Smooth muscle cell (in vitro differentiated cells): ENCODE measurements around the gene C3orf52. TPM values are rescaled to one million over a fixed set of nuclear protein-coding genes. Genes with fewer than 3 reads are reported as not detected.

ENCODE experiments used
- DNase-seq: peaks from one replicate; lab custom pipeline; 2025; ENCODE audit not compliant: unreplicated experiment; lab: John Stamatoyannopoulos, UW
- H2AFZ ChIP-seq: fragments of 200-600 bp; sonication (generic); 2 replicates; pipeline ENCODE4 v1.6.0; 2016; ENCODE audit warnings: antibody characterized with exemption, low read depth, mild to moderate bottlenecking
- H3F3A ChIP-seq: fragments of 200-600 bp; sonication (generic); 2 replicates; pipeline ENCODE4 v1.6.0; 2017; ENCODE audit warnings: antibody characterized with exemption, low read depth
- H3K27ac ChIP-seq: fragments of 200-600 bp; sonication (generic); 2 replicates; pipeline ENCODE4 v1.5.1; 2016; ENCODE audit warnings: low read depth, mild to moderate bottlenecking
- H3K27me3 ChIP-seq: fragments of 200-600 bp; sonication (generic); 2 replicates; pipeline ENCODE4 v1.6.1; 2016; ENCODE audit warnings: low read depth, mild to moderate bottlenecking
- H3K36me3 ChIP-seq: fragments of 200-600 bp; sonication (generic); 2 replicates; pipeline ENCODE4 v1.5.1; 2016; ENCODE audit warnings: low read depth
- H3K4me1 ChIP-seq: fragments of 200-600 bp; sonication (generic); 2 replicates; pipeline ENCODE4 v1.5.1; 2016; ENCODE audit warnings: low read depth
- H3K4me2 ChIP-seq: fragments of 200-600 bp; sonication (generic); 2 replicates; pipeline ENCODE4 v1.6.0; 2016; ENCODE audit warnings: mild to moderate bottlenecking
- H3K4me3 ChIP-seq: fragments of 200-600 bp; sonication (generic); 2 replicates; pipeline ENCODE4 v1.5.1; 2016; ENCODE audit warnings: mild to moderate bottlenecking
- H3K79me2 ChIP-seq: fragments of 200-600 bp; sonication (generic); 2 replicates; pipeline ENCODE4 v1.6.0; 2016; ENCODE audit warnings: low read depth, mild to moderate bottlenecking
- H3K9ac ChIP-seq: fragments of 200-600 bp; sonication (generic); 2 replicates; pipeline ENCODE4 v1.6.0; 2016; ENCODE audit warnings: low read depth
- H3K9me3 ChIP-seq: fragments of 200-600 bp; sonication (generic); replicated peaks from 2 replicates; pipeline ENCODE4 v1.5.1; 2016; ENCODE audit warnings: low read depth
- H4K20me1 ChIP-seq: fragments of 200-600 bp; sonication (generic); 2 replicates; pipeline ENCODE4 v1.6.0; 2016; ENCODE audit warnings: low read depth
- WGBS: methylation state at CpG from one replicate; pipeline ENCODE4 v1.1.7; 2016; ENCODE audit warnings: low lambda C conversion rate; 5-methylcytosine and 5-hydroxymethylcytosine counted together
- polyA plus RNA-seq: library from polyadenylated mRNA; unstranded; fragments of >200 nt; fragmentation: Nextera tagmentation; extraction: Ambion mirVana; gene quantifications from 2 replicates; pipeline ENCODE4 v1.2.1, GENCODE V29; 2016
- total RNA-seq: library from RNA; depleted of rRNA; stranded (reverse); fragments of >200 nt; gene quantifications from 2 replicates; pipeline ENCODE4 v1.2.3, GENCODE V29; 2014
- TF ChIP-seq, protein P1 (sequence below): fragments of 200-600 bp; sonication (generic); IDR thresholded peaks from 2 replicates; pipeline ENCODE4 v1.5.1; 2017; ENCODE audit warnings: borderline replicate concordance, mild to moderate bottlenecking, antibody characterized with exemption; ENCODE audit not compliant: insufficient read depth, poor library complexity, severe bottlenecking

Gene C3orf52
- total and polyA plus RNA-seq, 2 experiments from 2014 or later: 4.0 to 10.2 TPM

DNA sequence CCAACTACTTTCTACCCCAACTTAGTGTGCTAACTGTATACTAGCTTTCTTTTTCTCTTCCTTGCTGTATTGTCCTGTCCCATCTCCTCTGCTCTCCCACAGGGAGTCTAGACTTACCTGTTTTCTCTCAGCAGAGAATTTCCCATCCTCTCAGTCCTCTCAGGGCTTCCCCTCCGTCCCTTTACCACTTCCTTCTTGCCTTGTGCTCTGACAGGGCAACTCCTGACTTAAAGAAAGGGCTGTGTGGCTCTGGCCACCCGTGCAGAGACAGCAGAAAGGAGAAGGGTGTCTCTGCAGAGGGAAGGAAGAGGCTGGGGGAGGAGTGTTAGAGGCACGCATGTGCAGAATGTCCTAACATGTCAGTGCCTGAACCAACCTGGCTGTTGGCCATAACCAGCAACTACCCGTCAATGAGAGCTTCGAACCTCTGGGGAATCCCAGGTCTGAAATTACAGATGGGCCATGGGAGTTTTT lies 46.8 kb downstream of the C3orf52 start, which contains the start of gene GCSAM:
GCSAM (minus strand) TSS at position 274 of the 474 bp plus-strand sequence; CDS start at position 146, 128 bp downstream.
- Histone ChIP-seq H3K27me3 (no peaks in the 10 kb centered on the region), H3K36me3 (no peaks in the 10 kb centered on the region), H2AFZ (no peak within 1 kb of the TSS), H3K4me2 (no peak within 1 kb of the TSS), H3K27ac (no peak within 1 kb of the TSS), H3K9me3 (no peaks in the 10 kb centered on the region), H3K79me2 (no peaks in the 10 kb centered on the region), H4K20me1 (no peaks in the 10 kb centered on the region), H3K9ac (no peak within 1 kb of the TSS), H3K4me1 (peaks cover 28% of the 10 kb centered on the region), H3F3A (no peaks in the 10 kb centered on the region), H3K4me3 (no peak within 1 kb of the TSS)
- TF ChIP-seq, protein P1, sequence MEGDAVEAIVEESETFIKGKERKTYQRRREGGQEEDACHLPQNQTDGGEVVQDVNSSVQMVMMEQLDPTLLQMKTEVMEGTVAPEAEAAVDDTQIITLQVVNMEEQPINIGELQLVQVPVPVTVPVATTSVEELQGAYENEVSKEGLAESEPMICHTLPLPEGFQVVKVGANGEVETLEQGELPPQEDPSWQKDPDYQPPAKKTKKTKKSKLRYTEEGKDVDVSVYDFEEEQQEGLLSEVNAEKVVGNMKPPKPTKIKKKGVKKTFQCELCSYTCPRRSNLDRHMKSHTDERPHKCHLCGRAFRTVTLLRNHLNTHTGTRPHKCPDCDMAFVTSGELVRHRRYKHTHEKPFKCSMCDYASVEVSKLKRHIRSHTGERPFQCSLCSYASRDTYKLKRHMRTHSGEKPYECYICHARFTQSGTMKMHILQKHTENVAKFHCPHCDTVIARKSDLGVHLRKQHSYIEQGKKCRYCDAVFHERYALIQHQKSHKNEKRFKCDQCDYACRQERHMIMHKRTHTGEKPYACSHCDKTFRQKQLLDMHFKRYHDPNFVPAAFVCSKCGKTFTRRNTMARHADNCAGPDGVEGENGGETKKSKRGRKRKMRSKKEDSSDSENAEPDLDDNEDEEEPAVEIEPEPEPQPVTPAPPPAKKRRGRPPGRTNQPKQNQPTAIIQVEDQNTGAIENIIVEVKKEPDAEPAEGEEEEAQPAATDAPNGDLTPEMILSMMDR: no peak
- 74% methylated on average over 5 of the region's 5 CpGs for WGBS
- DNase-seq: no peak

DNA sequence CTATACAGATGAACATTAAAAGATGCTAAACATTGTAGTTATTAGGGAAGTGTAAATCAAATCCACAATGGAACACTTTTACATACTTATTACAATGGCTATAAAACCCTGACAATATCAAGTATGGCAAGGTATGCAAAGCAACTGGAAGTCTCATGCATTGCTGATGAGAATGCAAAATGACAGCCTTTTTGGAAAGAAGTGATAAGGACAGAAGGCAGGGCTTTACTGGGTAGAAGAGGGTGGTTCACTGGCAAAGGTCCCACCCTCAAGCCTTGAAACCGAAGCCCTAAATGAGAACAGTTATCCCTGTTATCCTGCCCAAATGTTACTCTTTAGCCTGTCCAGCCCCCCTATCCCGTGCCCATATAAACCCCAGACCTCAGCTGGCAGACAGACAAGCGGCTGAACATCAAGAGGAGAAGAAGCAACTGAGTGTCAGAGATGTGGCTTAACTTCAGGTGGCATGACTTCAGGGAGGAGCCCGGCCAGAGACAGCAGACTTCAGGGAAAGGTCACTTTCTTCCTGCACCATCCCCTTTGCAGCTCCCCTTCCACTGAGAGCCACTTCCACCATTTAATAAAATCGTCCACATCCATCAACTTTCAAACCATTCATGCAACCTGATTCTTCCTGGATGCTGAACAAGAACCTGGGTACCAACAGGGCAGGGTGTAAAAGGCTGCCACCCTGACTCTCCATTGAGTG lies 47.6 kb downstream of the C3orf52 start:
- no peaks in the 10 kb centered on the region for H3K79me2 ChIP-seq
- no peaks in the 10 kb centered on the region for H3K36me3 ChIP-seq
- no peak overlapping the region for H2AFZ ChIP-seq
- no peak overlapping the region for H3K27ac ChIP-seq
- no peak overlapping the region for H3K4me3 ChIP-seq
- TF ChIP-seq, protein P1: no peak
- DNase-seq: no peak
- H3K4me2 ChIP-seq: no peak overlapping the region
- H3K9ac ChIP-seq: no peak overlapping the region
- H3F3A ChIP-seq: no peaks in the 10 kb centered on the region
- H3K4me1 ChIP-seq: peaks cover 35% of the 10 kb centered on the region
- no peaks in the 10 kb centered on the region for H4K20me1 ChIP-seq
- no peaks in the 10 kb centered on the region for H3K27me3 ChIP-seq
- WGBS: 86% methylated on average over 5 of the region's 5 CpGs
- no peaks in the 10 kb centered on the region for H3K9me3 ChIP-seq

DNA sequence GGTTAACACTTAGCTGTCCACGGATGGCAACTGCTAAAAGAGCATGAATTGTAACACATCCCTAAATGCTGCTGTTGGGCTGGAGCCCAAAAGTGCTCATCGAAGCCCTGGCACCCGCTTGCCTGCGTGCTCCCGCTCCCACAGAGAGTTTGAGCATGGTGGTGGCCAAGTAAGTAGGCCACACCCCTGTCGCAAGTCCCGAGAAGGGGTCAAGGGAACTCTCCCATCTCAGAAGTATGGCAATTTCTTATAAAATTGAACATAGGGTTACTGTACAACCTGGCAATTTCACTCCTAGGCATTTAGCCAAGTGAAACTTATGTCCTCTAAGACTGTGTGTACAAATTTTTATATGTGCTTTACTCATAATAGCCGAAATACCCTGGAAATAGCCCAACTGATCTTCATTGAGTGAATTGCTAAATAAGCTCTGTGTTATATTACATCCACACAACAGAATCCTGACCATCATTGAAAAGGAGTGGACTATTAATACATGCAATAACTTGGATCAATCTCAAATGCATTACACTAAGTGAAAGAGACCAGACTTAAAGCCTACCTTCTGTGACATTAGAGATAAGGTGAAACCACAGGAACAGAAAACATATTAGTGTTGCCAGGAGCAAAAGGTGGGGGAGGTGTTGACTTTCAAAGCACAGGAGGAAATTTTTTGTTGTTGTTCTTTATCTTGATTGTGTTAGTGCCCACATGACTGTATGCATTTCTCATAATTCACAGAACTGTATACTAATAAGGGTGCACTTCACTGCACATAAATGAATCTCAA lies 48.3 kb downstream of the C3orf52 start:
- no peaks in the 10 kb centered on the region for H4K20me1 ChIP-seq
- TF ChIP-seq, protein P1: no peak
- no peaks in the 10 kb centered on the region for H3K79me2 ChIP-seq
- no peaks in the 10 kb centered on the region for H3F3A ChIP-seq
- 88% methylated on average over 8 of the region's 8 CpGs for WGBS
- no peak overlapping the region for H3K4me3 ChIP-seq
- H3K27ac ChIP-seq: no peak overlapping the region
- H3K9ac ChIP-seq: no peak overlapping the region
- DNase-seq: no peak
- no peaks in the 10 kb centered on the region for H3K27me3 ChIP-seq
- H3K9me3 ChIP-seq: no peaks in the 10 kb centered on the region
- no peaks in the 10 kb centered on the region for H3K36me3 ChIP-seq
- no peak overlapping the region for H2AFZ ChIP-seq
- H3K4me2 ChIP-seq: no peak overlapping the region
- H3K4me1 ChIP-seq: peaks cover 30% of the 10 kb centered on the region
